Activated CD4-positive, alpha-beta T cell treated with anti-CD3 and anti-CD28 coated beads, Interleukin-2, amount 50 U/mL, for 48 hours (primary cell): ENCODE measurements around the gene IFNGR2.
A peak's percentile ranks its signal among the peaks of the same experiment; 100 is the strongest.
"Not testable (repeated sequence)": the region's sequence is repeated elsewhere in the genome, so short reads cannot be mapped to it uniquely, and the experiment has no call there.

Source experiments
- DNase-seq, 2 experiments: peaks; one replicate each; pipeline ENCODE4 v3.0.0-alpha.2; 2020

Gene IFNGR2

DNA sequence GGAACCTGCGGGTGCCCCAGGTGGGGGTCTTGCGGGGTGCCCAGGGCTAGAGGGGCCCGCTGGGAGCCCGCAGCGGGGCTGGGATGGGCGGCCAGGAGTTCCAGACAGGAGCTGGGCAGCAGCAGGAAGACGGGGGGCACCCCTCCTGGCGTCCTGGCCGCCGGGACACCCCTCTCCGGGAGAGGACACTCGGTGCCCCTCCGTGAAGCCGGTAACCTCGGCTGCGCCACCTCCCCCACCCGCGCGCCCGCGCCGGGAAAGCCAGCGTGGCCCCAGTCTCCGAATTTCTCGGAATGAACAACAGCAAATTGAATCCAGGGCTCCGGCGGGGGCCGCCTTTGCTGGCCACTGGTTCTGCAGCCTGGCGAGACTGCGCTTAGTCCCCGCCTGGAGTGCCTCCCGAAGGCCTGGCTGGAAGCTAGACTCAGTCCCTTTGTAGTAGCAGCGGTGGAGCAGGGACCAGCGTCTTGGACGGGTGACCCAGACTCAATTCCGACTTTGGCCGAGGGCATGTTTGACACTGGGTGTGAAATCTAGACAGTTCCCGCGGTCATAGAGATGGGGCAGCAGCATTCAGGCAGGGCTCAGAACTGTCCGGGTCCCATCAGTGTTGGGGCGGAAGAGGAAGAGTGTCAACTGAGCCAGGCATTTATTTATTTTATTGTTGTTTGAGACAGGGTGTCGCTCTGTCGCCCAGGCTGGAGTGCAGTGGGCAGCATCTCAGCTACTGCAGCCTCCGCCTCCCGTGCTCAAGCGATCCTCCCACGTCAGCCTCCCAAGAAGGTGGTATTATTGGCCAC lies 773 bp downstream of the IFNGR2 start:
- peak; percentile 37 to 57 for DNase-seq

DNA sequence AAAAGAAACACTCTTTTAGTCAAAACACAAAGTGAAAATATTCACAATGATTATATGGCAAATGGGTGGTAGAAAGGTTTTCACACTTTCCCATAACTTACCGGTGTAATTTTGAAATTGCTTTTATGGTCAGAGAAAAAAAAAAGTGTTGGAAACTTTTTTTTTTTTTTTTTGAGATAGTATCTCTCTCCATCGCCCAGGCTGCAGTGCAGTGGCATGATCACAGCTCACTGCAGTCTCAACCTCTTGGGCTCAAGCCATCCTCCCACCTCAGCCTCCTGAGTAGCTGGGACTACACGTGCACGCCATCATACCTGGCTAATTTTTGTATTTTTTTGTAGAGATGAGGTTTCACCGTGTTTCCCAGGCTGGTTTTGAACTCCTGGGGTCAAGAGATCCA lies 3.3 kb downstream of the IFNGR2 start:
- peak; percentile 17 to 36 for DNase-seq

DNA sequence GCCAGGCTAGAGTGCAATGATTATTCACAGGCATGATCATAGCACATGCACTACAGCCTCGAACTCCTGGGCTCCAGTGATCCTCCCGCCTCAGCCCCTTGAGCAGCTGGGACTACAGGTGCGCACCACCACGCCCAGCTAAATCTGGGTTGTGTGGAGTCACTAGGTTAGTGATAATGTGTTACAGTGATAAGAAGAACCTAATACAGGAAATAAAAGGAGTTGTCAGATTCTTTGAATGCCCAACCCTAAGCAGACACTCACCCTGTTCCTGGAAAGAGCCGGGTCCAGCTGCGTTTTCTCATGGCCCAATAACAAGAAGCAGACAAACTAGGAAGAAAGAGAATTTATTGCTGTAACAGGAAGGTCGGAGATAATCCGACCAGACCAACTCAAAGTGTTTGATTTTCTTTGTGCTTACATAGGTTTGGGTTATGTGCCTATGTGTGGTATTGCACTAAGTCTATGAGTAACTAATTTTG lies 8.8 kb downstream of the IFNGR2 start:
- DNase-seq = no peak

DNA sequence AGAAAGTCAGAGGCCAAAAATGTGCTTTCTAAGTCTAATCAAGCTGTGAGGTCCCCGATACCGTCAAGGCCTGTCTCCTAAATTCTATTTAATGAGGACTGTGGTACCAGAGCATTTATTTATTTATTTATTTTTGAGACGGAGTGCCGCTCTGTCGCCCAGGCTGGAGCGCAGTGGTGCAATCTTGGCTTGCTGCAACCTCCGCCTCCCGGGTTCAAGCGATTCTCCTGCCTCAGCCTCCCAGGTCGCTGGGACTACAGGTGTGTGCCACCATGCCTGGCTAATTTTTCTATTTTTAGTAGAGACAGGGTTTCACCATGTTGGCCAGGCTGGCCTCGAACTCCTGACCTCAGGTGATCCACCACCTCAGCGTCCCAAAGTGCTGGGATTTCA lies 9.2 kb downstream of the IFNGR2 start:
- DNase-seq = not testable (repeated sequence)

DNA sequence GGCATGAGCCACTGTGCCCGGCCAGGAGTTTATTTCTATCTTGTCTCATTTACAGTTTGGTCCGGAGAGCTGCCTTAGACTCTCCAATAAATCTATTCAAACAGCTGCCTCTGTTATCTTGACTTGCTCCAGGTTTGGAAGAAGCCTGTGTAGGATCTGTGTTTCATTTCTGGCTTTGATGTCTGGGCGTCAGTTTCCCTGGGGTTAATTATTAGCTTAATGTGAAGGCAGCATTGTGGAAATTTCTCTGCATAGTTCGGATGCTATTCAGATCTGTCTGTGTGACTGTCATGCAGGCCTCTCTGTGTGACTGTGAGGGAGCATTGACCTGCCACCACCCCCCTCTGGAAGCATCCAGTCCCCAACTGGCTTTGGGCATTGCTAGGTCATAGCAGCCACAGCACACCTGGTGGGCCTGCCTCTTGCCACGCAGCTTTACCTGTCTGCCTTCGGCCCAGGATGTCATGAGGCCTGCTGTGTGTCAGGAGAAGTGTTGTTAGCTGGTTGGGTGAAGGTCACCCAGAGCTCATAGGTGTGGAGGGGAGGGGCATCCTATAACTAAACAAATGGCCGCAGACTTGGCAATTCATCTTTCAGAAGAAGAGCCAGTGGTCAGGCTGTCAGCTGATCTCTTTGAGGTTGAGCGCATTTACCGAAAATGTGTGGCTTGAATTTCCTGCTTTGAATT lies 9.8 kb downstream of the IFNGR2 start:
- DNase-seq = no peak

DNA sequence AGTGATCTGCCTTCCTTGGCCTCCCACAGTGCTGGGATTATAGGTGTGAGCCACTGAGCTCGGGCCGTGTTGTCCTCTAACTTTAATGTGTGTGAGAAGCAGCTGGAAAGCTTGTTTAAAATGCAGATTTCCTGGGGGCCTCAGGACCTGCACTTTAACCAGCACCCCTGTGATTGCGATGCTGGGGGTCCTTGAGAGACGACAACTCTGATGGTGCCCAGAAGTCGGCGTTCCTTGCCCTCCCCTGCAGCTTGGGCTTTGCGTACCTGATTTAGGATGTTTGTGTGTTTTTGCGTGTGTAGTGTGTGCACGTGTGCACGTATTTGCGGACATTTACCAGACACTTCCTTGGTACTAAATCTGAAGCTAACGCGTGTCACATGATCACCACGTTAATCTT lies 10.9 kb downstream of the IFNGR2 start:
- no peak for DNase-seq

DNA sequence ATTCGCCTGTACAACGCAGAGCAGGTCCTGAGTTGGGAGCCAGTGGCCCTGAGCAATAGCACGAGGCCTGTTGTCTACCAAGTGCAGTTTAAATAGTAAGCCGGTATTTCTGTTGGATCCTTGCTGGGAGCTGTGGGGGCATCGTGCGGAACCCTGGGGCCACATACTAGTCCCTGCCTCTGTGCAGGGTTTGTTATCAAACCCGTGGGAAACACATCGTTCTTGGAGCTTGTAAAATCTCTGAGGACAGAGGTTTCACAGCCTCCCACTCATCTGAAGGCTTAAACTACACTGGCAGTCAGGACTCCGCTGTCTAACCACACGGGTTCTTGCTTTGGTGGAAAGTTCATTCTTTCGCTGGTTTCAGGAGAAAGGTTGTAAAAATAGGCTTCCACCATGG lies 11.7 kb downstream of the IFNGR2 start:
- no peak for DNase-seq

DNA sequence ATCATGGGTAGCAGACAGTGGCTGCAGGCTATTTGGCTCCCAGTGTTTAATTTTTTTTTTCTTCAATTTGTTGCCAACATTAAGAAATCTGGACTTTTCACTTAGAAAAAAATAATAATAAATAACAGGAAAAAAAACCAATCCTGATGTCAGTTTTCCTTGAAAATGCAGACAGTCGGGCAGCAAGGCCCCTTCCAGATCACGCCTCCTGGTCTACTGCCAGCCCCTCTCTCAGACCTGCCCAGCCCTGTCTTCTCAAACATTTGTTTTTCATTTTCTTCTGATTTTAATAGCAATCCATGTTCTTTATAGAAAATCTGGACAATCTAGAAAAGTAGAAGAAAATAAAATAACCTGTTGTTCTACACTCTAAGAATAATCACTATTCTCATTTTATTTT lies 15.5 kb downstream of the IFNGR2 start:
- DNase-seq = no peak

DNA sequence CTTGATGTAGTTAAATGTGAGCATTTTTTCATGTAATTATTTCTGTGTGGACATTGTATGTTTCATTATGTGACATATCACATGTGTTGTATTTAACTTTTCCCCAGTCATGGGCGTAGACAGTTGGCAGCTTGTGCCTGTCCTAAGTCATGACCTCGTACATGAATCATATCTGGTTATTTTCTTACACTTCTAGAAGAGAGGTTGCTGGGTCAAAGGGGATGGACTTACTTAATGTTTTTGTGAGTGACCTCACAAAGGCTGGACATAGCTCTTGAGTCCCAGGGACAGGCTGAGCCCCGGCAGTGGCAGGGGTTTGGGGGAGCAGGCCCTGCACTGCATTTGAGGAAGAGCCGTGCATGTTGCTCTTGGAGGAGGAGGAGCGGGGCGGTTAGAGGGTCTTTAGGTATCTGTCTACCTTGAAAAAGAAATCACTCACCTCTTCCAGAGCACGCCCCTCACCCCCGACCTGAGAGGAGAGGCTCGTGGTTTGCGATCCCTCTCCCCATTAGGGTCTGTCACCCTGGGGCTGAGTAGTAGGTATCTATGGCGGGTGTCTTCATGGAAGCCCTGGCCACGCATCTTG lies 16.4 kb downstream of the IFNGR2 start:
- no peak for DNase-seq

DNA sequence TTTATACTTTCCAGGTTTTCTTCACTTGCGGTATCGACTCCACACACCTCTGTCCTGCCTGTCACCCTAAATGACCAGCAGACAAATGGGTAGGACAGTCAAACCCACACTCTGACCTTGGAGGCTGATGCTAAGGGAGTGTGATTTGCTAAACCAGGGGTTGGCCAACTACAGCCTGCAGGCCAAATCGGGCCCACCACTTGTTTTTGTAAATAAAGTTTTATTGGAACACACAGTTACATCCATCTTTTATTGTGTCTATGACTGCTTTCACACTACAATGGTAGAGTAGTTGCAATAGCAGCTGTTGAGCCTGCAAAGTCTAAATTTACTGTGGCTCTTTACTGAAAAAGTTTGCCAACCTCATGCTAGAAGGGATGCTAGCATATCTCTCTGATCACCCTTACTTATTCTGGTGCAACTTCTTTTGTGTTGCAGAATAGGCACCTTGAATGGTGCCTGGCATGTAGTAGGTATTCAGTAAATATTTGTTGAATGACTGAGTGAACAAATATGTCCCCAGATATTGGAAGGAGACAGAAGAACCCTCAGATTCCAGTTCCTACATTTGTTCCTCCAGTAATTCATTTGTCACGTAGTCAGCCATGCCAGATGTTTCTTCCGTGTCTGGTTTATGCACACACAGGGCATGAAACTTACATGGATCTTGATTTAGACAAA lies 18.6 kb downstream of the IFNGR2 start:
- no peak for DNase-seq

DNA sequence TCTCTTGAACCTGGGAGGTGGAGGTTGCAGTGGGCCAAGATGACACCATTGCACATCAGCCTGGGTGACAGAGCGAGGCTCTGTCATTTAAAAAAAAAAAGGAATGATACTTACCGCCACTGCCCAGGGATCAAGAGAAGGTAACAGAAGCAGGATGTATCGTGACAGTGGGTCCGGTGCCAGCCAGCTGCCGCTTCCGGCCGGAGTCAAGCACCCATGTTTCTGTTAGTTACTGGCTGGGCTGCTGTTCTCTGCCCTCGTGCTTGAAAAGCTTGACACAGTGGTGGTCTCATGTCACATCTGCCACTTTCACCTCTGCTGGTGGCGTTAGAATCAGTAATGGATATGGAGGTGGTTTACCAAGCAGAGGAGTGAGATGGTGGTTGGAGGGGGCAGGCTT lies 21.0 kb downstream of the IFNGR2 start:
- no peak for DNase-seq

DNA sequence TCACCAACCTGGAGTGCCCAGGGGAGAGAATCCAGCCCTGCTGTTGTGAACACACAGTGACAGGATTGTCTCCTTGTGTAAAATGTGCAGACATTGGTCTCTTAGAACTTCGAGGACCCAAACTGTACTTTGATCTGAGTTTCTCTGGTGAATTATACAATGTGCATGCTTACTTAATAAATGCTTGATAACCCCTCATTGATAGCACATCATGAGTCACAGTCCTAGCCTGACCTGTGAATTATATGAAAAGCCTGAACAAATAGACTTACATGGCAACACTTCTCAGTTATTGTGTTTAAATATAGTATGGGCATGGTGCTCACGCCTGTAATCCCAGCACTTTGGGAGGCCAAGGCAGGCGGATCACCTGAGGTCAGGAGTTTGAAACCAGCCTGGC lies 22.6 kb downstream of the IFNGR2 start:
- no peak for DNase-seq

DNA sequence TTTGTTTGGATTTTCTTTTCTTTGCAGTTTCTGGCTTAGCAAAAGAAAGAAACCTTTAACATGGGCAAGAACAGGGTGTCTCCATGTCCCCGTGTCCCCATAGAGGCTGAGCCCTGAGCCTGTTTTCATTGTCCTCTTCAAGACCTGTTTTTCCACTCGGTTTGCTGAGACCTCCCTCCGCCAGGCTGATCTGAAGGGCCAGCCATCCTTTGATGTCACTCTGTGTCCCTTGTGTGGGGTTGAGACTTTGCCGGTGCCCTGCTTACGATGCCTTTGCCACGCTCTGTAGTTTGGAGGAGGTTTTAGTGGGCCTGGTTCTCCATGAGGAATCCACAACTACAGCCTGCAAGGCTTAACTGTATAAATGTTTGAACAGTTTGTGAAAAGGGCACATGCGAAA lies 23.8 kb downstream of the IFNGR2 start:
- no peak for DNase-seq

DNA sequence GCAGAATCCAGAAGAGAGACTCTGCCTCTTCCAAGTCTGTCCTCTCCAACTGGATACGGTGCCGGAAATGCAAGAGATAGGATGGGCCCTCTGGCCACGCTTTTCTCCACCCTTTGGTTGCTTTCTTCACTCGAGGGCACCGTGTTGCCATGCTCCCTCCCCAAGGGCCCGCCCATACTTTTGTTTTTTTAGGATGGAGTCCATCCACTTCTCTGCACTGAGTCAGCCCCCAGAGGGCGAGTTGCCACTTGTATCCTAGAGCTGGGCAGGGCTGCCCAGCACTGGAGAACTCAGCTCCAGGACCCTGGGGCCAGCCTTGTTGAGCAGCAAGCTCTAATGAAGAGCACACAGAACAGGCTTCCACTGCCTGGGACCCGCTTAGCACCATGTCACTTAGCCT lies 25.5 kb downstream of the IFNGR2 start:
- no peak for DNase-seq

DNA sequence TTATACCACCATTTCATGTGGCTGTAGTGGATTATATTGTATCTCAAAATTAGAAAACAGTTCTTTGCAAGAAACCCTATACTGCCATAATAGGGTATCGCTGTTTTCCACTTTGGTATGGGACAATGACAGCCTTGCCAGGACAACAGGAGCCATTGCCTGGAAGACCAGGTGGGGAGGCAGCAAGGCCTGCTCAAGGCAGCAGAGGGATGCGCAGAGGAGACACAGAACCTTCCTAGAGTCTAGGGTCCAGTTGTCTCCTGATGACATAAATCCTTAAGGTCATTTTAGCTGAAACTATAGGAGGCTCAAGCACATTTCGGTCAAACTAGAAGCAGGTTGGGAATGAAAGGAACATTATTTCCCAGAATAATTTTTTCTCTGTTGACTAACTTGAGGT lies 27.6 kb downstream of the IFNGR2 start:
- no peak for DNase-seq

DNA sequence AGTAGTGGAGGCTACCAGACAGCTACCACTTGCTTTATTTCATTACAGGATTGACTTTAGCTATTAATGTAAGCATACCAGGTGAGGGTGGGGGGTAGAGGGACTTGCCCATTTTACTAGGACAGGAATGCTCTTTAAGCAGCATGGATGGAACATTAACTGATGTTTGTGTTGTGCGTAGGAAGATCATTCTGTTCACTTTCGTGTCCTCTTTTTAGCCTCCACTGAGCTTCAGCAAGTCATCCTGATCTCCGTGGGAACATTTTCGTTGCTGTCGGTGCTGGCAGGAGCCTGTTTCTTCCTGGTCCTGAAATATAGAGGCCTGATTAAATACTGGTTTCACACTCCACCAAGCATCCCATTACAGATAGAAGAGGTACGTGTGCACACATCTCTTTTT lies 29.3 kb downstream of the IFNGR2 start:
- no peak for DNase-seq

DNA sequence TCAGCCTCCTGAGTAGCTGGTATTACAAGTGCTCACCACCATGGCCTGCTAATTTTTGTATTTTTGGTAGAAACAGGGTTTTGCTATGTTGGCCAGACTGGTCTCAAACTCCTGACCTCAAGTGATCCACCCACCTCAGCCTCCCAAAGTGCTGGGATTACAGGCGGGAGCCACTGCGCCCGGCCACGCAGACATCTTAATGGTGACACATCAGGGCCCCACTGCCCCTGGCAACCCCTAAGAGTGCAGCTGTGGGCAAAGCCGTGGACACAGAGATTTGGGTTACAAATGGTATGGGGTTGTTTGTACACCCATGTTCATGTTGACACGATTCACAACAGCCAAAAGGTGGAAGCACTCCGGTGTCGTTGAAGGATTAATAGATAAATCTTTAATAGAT lies 29.8 kb downstream of the IFNGR2 start:
- no peak for DNase-seq

DNA sequence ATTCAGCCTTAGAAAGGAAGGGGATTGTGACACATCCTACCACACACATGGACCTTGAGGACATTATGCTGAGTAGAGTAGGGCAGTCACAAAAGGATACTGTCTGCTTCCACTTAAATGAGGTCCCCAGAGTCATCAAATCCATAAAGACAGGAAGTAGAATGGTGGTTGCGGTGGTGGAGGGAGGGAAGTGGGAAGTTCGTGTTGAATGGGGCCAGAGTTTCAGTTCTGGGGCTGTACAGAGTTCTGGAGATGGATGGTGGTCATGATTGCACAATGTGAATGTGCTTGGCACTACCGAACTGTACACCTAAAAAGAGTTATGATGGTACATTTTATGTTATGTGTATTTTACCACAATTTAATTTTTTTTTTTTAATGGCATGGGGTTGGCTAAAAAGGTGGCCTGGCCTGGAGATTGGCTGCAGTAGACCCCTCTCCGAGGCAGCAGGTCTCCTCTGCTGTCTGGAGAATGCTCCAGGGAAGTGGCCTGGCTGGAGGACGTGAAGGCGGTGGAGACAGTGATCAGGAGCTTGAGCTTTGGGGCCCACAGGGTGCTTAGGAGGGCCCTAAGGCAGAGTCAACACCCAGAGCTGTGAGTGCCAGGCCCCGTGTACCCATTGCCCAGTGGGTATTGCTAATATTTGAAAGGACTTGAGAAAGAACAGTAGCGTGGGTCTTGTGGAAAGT lies 30.4 kb downstream of the IFNGR2 start:
- DNase-seq = peak in 1 of 2 experiments; percentile 11

DNA sequence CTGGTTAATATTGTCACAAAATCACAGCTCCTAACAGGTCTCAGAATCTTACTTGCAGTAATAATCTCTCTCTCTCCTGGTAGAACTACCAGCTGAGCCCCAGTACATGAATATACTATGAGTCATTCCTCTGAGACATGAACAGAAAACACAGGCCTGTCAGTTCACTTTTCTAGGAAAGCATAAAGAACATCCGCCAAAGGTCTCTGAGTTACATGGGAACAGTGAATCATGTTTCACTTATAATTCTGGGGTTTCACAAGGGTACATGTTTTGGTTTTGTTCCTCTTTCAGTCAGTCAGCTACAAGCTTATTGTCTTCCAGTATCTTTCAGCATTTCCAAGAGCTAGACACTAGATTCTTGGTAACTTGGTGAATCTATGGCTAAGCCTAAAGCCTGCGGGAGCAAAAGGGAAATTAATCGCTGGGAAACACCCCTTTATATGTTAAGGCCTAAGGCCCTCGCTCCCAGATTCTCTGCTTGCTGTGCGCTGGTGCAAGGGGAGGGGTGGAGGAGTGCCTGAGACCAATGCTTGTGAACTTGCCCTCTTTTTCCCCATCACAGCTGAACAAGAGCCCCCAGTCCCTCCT lies 31.7 kb downstream of the IFNGR2 start:
- peak; percentile 31 to 43 for DNase-seq

DNA sequence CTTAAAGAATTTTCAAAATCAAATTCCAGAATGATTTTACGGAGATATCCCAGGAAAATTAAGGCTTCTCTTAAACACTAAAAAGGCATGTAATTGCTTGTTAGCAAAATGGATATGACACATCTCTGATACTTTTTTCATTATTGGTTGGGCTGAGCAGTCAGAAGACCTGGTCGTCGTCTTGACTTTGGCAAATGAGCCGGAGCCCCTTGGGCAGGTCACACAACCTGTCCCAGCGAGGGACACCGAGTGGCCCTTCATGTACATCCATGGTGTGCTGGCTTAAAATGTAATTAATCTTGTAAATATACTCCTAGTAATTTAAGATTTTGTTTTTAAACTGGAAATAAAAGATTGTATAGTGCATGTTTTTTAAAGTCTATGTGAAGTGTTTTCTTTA lies 33.9 kb downstream of the IFNGR2 start:
- no peak for DNase-seq

DNA sequence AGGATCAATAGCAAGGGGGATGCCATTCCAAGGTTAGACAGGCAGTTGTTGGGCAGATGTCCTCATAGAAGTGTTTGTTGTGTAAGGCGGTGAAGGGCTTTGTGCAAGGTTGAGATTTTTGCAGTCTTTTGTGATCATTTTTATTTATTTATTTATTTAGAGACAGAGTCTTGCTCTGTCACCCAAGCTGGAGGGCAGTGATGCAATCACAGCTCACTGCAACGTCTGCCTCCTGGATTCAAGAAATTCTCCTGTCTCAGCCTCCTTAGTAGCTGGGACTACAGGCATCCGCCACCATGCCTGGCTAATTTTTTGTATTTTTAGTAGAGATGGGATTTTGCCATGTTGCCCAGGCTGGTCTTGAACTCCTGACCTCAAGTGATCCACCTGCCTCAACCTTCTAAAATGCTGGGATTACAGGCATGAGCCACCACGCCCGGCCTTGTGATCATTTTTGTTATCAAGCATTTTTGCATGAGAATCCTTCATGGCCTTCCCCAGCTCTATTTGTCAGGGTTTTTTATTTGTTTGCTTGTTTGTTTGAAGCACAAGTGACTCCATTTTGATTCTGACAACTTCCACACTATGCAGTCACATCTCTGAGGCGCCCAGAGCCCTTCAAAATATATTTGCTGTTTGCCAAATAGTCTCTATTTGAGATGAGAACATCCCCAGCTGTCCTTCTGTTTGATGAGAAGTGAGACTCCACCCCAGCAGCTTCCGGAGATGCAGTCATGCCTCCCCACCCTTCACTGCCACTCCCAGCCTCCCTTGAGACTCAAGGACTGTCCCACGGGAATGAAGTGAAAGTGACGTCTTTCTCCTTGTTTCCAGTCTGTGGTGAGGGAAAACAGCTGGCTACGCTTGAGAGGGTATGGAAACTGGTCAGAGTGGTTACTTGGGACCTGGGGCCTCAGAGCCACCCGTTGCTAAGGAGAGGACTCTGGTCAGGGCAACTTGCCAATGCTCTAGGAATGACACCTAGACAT lies 38.6 kb downstream of the IFNGR2 start:
- no peak for DNase-seq
